CD4-positive, alpha-beta T cell treated with Interleukin-2 at 100 ng/mL for 4 hours (primary cell): Measurements from ENCODE around the gene STK24.
"Not testable (repeated sequence)": the region's sequence is repeated elsewhere in the genome, so short reads cannot be mapped to it uniquely, and the experiment has no call there.

Source experiments
- DNase-seq: peaks from one replicate; pipeline ENCODE4 v3.0.0-alpha.2; 2020; ENCODE audit warnings: low spot score

Gene STK24

GRCh38 chr13:98433654-98434053 is 143.3 kb downstream of the STK24 start:
- no peak for DNase-seq

- DNase-seq = no peak
Measured at GRCh38 chr13:98432638-98433037, 144.3 kb downstream of the STK24 start.

- no peak for DNase-seq
Measured at GRCh38 chr13:98429977-98430736, 146.8 kb downstream of the STK24 start.

GRCh38 chr13:98429531-98429930 is 147.4 kb downstream of the STK24 start:
- DNase-seq = no peak

GRCh38 chr13:98429081-98429480 is 147.8 kb downstream of the STK24 start:
- no peak for DNase-seq

GRCh38 chr13:98428256-98428966 is 148.5 kb downstream of the STK24 start:
- DNase-seq = no peak

- DNase-seq = no peak
Measured at GRCh38 chr13:98427331-98427995, 149.4 kb downstream of the STK24 start.

GRCh38 chr13:98423417-98423816 is 153.5 kb downstream of the STK24 start:
- DNase-seq = no peak

- DNase-seq = no peak
Measured at GRCh38 chr13:98422046-98422445, 154.9 kb downstream of the STK24 start.

GRCh38 chr13:98420554-98421175 is 156.2 kb downstream of the STK24 start:
- no peak for DNase-seq

- DNase-seq = no peak
Measured at GRCh38 chr13:98419786-98420553, 156.9 kb downstream of the STK24 start.

GRCh38 chr13:98416408-98416807 is 160.5 kb downstream of the STK24 start:
- no peak for DNase-seq

- no peak for DNase-seq
Measured at GRCh38 chr13:98415326-98416070, 161.4 kb downstream of the STK24 start.

- no peak for DNase-seq
Measured at GRCh38 chr13:98413796-98414195, 163.1 kb downstream of the STK24 start.

GRCh38 chr13:98413278-98413677 is 163.6 kb downstream of the STK24 start:
- DNase-seq = not testable (repeated sequence)

- DNase-seq = no peak
Measured at GRCh38 chr13:98411617-98412265, 165.2 kb downstream of the STK24 start.

GRCh38 chr13:98411013-98411412 is 165.9 kb downstream of the STK24 start:
- no peak for DNase-seq

GRCh38 chr13:98410612-98411011 is 166.3 kb downstream of the STK24 start:
- no peak for DNase-seq

GRCh38 chr13:98409281-98409680 is 167.6 kb downstream of the STK24 start:
- no peak for DNase-seq

- DNase-seq = no peak
Measured at GRCh38 chr13:98407575-98407974, 169.3 kb downstream of the STK24 start.

- DNase-seq = no peak
Measured at GRCh38 chr13:98406971-98407370, 169.9 kb downstream of the STK24 start.
